WI38 (cell line): ENCODE results near the gene NEK7.

Experiments
- H3K4me3 ChIP-seq: 2 replicates; pipeline ENCODE4 v1.5.1; 2011; ENCODE audit warnings: low read depth, mild to moderate bottlenecking, control low read depth, low read length
- TF ChIP-seq, protein P1 (sequence below): IDR thresholded peaks from 2 replicates; pipeline ENCODE4 v1.5.1; 2012; ENCODE audit warnings: low read depth, mild to moderate bottlenecking, control low read depth, low read length

Gene NEK7

DNA sequence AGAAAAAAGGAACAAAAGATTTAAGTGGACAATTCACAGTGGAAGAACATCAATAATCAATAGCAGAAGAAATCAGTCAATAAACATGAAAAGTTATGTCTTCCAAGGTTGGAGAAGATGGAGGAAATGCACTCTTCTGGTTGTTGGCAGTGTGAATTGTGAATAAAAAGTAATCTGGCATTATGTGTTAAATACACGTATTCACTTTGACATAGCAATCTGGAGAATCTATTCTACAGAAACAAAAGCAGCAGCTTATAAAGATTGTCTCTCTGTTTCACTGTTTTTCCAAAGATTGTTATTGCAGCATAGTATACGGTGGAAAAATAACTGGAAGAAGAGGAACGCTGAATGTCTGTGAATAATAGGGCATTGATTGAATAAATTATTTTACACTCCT lies 169.4 kb downstream of the NEK7 start:
- TF ChIP-seq, protein P1, sequence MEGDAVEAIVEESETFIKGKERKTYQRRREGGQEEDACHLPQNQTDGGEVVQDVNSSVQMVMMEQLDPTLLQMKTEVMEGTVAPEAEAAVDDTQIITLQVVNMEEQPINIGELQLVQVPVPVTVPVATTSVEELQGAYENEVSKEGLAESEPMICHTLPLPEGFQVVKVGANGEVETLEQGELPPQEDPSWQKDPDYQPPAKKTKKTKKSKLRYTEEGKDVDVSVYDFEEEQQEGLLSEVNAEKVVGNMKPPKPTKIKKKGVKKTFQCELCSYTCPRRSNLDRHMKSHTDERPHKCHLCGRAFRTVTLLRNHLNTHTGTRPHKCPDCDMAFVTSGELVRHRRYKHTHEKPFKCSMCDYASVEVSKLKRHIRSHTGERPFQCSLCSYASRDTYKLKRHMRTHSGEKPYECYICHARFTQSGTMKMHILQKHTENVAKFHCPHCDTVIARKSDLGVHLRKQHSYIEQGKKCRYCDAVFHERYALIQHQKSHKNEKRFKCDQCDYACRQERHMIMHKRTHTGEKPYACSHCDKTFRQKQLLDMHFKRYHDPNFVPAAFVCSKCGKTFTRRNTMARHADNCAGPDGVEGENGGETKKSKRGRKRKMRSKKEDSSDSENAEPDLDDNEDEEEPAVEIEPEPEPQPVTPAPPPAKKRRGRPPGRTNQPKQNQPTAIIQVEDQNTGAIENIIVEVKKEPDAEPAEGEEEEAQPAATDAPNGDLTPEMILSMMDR: no peak
- H3K4me3 ChIP-seq: no peak overlapping the region

DNA sequence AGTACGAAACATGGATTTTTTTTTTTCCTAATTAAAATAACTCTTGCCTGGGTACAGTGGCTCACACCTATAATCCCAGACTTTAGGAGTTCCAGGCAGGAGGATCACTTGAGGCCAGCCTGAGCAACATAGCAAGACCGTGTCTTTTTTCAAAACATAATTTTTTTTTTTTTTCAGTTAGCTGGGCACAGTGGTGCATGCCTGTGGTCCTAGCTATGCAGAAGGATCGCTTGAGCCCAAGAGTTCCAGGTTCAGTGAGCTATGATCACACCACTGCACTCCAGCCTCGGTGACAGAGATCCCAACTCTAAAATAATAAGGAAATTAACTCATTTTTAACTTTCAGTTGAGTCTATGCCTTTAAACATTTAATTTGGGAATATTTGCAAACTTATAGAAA lies 170.1 kb downstream of the NEK7 start:
- no peak overlapping the region for H3K4me3 ChIP-seq
- TF ChIP-seq, protein P1: no peak

DNA sequence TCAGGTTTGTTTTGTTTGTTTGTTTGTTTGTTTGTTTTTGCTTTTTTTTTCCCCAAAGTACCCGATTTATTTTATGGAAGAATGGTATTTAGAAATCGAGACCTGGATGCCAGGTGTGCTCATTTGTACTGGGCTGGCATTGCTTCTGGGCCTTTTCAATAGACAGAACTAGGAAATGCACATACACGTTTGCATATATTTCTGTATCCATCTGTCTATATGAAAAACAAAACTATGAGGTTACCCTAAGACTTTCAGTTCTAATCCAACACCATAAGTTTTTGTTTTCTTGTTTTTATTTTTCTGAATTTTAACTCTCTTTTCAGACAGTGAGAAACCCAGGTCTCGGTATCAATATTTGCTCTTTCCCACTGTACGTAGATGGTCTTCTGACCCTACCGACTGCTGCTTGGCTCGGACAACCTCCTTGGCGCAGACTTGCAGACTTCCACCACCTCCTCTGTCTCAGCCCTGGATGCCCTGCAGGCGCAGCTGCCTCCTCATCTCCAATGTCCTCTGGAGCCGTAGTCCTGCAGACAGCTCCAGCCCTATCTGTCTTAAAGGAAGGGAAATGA lies 171.7 kb downstream of the NEK7 start:
- TF ChIP-seq, protein P1: no peak
- H3K4me3 ChIP-seq: no peak overlapping the region

DNA sequence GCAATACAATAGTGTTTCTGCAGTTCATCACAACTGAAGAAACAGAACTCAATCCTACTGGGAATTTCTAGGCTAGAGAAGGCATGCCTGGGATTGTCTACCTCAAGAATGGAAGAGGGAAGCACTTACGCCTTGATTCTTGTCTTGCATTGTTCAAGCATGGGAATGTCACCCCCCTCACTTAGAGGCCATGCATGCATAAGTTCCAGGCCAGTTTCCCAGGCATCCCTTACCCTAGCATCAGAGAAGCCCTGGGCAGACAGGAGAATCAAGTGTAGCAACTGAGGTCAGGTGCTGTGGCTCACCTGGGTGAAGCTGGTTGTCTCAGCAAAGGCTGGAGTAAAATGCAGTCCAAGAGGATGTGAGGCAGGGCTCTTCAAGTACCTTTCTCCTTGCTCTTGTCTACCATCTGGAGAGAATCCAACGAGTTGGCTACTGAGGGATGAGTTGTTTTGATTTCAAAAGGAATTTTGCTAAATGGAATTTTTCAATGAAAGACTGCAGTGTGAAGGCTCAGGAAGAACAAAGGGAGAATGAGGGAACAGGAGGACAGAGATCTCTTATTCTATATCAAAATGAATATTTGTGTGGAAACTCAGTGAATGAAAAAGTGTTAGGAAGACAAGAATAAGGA lies 174.3 kb downstream of the NEK7 start:
- H3K4me3 ChIP-seq: no peak overlapping the region
- TF ChIP-seq, protein P1: no peak

DNA sequence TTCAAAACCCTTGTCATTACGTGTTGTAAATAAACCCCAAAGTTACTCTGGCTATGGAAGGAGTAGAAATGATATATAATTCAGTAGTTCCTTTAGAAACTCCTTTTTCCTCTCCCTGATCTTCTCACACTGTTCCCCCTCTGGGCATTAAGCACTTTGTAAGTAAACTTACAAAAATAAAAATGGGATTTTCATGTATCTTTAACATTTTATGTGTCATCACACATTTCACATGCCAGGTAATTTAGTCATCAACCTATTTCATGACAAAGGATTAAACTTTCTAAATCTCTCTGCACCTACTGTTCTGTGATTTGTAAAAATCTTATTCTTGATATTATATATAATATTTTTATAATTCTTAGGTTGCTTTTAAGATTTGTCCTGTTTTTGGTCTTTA lies 176.9 kb downstream of the NEK7 start:
- H3K4me3 ChIP-seq: no peak overlapping the region
- TF ChIP-seq, protein P1: no peak

DNA sequence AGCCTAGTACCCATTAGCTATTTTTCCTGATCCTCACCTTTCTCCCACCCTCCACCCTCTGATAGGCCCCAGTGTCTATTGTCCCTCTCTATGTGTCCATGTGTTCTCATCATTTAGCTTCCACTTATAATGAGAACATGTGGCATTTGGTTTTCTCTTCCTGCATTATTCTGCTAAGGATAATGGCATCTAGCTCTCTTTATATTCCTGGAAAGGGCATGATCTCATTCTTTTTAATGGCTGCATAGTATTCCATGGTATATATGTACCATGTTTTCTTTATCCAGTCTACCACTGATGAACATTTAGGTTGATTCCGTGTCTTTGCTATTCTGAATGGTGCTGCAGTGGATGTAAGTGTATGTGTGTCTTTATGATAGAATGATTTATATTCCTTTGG lies 178.9 kb downstream of the NEK7 start:
- H3K4me3 ChIP-seq: no peak overlapping the region
- TF ChIP-seq, protein P1: no peak

DNA sequence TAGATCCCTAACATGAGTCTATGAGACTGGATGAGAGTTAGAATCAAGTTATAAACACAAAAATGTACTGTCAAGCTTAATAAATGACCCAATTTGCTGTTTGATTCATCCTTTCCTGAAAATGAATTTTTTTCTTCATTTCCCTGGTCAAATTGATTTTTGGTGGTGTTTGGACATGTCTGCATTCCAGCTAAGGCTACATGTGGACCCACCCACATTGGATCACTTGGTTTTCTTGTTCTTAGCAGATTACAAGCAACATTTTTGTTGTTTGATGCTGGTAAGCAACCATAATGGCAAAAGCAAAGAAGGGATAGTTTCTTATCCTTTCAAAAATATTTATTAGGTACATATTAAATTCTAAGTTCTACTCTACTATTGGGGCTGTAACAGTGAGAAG lies 181.1 kb downstream of the NEK7 start:
- TF ChIP-seq, protein P1: no peak
- no peak overlapping the region for H3K4me3 ChIP-seq
